Measurements from ENCODE around the gene CELF6. TPM values are rescaled to one million over a fixed set of nuclear protein-coding genes. Genes with fewer than 3 reads are reported as not detected.
A peak's percentile ranks its signal among the peaks of the same experiment; 100 is the strongest.

The CELF6 gene
- total and polyA plus RNA-seq, 2 experiments from 2014 or later: 0.14 TPM; not detected in 1

DNA sequence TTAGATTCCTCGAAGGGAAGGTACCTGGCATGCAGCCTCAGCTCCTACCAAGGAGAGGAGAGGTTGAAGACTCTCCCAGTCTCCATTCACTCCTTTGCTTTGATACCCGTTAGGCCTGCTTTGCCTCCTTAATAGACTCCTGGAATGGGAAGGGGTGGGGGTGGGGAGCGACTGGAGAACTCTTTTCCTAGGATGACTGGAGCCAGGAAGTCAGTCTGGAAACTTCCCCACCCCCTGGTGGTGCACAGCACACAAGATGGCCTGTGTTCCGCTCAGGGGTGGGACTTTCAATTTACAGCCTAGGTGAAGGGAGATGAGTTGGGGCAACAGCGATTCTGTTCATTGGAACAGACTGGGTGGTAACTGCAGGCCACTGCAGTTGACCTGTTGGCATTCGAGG, 21.4 kb upstream of the CELF6 start:
- Histone ChIP-seq H3K79me2 (replicated peaks; ENCODE audit: insufficient read depth) (no peaks in the 10 kb centered on the region), H2AFZ (no peak overlapping the region), H3F3A (replicated peaks; ENCODE audit: low read depth) (no peaks in the 10 kb centered on the region), H4K20me1 (replicated peaks; ENCODE audit: insufficient read depth) (no peaks in the 10 kb centered on the region), H3K9me2 (ENCODE audit: insufficient read depth) (no peaks in the 10 kb centered on the region), H3K36me3 (ENCODE audit: insufficient read depth) (no peaks in the 10 kb centered on the region; the same call in 1 of the 2 replicates), H3K4me2 (no peak overlapping the region), H3K4me1 (ENCODE audit: insufficient read depth) (peaks cover 4% of the 10 kb centered on the region; the same call in 1 of the 2 replicates), H3K4me3 (no peak overlapping the region), H3K27me3 (ENCODE audit: insufficient read depth) (no peaks in the 10 kb centered on the region), H3K27ac (ENCODE audit: low read depth) (no peak overlapping the region)
- Mint-ChIP-seq H3K9me3 (no peaks in the 10 kb centered on the region), H3K27me3 (ENCODE audit: insufficient read depth, low read depth, poor library complexity) (peaks cover 4% of the 10 kb centered on the region), H3K36me3 (ENCODE audit: low read depth) (peaks cover 6% of the 10 kb centered on the region; the same call in 2 of the 3 replicates), H3K4me3 (no peak overlapping the region), H3K27ac (peak overlapping the region; percentile 66), H3K4me1 (peaks cover 10% of the 10 kb centered on the region; the same call in 2 of the 3 replicates)
- DNase-seq (ENCODE audit: low spot score) (peak; percentile 93), ATAC-seq (peak; percentile 92)
- TF ChIP-seq, protein P1, sequence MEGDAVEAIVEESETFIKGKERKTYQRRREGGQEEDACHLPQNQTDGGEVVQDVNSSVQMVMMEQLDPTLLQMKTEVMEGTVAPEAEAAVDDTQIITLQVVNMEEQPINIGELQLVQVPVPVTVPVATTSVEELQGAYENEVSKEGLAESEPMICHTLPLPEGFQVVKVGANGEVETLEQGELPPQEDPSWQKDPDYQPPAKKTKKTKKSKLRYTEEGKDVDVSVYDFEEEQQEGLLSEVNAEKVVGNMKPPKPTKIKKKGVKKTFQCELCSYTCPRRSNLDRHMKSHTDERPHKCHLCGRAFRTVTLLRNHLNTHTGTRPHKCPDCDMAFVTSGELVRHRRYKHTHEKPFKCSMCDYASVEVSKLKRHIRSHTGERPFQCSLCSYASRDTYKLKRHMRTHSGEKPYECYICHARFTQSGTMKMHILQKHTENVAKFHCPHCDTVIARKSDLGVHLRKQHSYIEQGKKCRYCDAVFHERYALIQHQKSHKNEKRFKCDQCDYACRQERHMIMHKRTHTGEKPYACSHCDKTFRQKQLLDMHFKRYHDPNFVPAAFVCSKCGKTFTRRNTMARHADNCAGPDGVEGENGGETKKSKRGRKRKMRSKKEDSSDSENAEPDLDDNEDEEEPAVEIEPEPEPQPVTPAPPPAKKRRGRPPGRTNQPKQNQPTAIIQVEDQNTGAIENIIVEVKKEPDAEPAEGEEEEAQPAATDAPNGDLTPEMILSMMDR (conservative IDR thresholded peaks at IDR 0.05; ENCODE audit: low read depth in 2 of 2): peak; percentile 62 to 76
- TF ChIP-seq CREB1 (CRISPR knock-in tag; IDR thresholded peaks at IDR 0.05; ENCODE audit: low read depth): no peak

DNA sequence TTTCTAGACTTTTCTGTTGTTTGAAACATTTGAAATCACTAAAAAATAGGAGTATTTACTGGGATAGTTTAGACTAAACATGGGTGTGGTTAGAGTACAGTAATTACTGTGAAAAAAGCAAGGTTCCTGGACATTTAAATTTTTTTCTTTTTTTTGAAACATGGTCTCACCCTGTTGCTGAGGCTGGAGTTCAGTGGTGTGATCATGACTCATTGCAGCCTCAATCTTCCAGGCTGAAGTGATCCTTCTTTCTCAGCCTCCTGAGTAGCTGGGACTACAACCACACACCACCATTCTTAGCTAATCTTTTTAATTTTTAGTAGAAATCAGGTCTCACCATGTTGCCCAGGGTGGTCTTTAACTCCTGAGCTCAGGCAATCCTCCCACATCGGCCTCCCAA, 20.4 kb upstream of the CELF6 start:
- Mint-ChIP-seq H3K4me3 (no peak overlapping the region), H3K27me3 (ENCODE audit: insufficient read depth, low read depth, poor library complexity) (peaks cover 4% of the 10 kb centered on the region), H3K4me1 (peaks cover 10% of the 10 kb centered on the region; the same call in 2 of the 3 replicates), H3K36me3 (ENCODE audit: low read depth) (peaks cover 2% of the 10 kb centered on the region; the same call in 2 of the 3 replicates), H3K9me3 (no peaks in the 10 kb centered on the region), H3K27ac (no peak overlapping the region)
- Histone ChIP-seq H4K20me1 (replicated peaks; ENCODE audit: insufficient read depth) (no peaks in the 10 kb centered on the region), H3K4me3 (no peak overlapping the region), H3K27ac (ENCODE audit: low read depth) (no peak overlapping the region), H3K9me2 (ENCODE audit: insufficient read depth) (no peaks in the 10 kb centered on the region), H3K36me3 (ENCODE audit: insufficient read depth) (no peaks in the 10 kb centered on the region; the same call in 1 of the 2 replicates), H2AFZ (no peak overlapping the region), H3K4me2 (no peak overlapping the region), H3F3A (replicated peaks; ENCODE audit: low read depth) (no peaks in the 10 kb centered on the region), H3K27me3 (ENCODE audit: insufficient read depth) (no peaks in the 10 kb centered on the region), H3K4me1 (ENCODE audit: insufficient read depth) (peaks cover 4% of the 10 kb centered on the region; the same call in 1 of the 2 replicates), H3K79me2 (replicated peaks; ENCODE audit: insufficient read depth) (no peaks in the 10 kb centered on the region)
- DNase-seq (ENCODE audit: low spot score) (no peak), ATAC-seq (no peak)
- TF ChIP-seq, protein P2, sequence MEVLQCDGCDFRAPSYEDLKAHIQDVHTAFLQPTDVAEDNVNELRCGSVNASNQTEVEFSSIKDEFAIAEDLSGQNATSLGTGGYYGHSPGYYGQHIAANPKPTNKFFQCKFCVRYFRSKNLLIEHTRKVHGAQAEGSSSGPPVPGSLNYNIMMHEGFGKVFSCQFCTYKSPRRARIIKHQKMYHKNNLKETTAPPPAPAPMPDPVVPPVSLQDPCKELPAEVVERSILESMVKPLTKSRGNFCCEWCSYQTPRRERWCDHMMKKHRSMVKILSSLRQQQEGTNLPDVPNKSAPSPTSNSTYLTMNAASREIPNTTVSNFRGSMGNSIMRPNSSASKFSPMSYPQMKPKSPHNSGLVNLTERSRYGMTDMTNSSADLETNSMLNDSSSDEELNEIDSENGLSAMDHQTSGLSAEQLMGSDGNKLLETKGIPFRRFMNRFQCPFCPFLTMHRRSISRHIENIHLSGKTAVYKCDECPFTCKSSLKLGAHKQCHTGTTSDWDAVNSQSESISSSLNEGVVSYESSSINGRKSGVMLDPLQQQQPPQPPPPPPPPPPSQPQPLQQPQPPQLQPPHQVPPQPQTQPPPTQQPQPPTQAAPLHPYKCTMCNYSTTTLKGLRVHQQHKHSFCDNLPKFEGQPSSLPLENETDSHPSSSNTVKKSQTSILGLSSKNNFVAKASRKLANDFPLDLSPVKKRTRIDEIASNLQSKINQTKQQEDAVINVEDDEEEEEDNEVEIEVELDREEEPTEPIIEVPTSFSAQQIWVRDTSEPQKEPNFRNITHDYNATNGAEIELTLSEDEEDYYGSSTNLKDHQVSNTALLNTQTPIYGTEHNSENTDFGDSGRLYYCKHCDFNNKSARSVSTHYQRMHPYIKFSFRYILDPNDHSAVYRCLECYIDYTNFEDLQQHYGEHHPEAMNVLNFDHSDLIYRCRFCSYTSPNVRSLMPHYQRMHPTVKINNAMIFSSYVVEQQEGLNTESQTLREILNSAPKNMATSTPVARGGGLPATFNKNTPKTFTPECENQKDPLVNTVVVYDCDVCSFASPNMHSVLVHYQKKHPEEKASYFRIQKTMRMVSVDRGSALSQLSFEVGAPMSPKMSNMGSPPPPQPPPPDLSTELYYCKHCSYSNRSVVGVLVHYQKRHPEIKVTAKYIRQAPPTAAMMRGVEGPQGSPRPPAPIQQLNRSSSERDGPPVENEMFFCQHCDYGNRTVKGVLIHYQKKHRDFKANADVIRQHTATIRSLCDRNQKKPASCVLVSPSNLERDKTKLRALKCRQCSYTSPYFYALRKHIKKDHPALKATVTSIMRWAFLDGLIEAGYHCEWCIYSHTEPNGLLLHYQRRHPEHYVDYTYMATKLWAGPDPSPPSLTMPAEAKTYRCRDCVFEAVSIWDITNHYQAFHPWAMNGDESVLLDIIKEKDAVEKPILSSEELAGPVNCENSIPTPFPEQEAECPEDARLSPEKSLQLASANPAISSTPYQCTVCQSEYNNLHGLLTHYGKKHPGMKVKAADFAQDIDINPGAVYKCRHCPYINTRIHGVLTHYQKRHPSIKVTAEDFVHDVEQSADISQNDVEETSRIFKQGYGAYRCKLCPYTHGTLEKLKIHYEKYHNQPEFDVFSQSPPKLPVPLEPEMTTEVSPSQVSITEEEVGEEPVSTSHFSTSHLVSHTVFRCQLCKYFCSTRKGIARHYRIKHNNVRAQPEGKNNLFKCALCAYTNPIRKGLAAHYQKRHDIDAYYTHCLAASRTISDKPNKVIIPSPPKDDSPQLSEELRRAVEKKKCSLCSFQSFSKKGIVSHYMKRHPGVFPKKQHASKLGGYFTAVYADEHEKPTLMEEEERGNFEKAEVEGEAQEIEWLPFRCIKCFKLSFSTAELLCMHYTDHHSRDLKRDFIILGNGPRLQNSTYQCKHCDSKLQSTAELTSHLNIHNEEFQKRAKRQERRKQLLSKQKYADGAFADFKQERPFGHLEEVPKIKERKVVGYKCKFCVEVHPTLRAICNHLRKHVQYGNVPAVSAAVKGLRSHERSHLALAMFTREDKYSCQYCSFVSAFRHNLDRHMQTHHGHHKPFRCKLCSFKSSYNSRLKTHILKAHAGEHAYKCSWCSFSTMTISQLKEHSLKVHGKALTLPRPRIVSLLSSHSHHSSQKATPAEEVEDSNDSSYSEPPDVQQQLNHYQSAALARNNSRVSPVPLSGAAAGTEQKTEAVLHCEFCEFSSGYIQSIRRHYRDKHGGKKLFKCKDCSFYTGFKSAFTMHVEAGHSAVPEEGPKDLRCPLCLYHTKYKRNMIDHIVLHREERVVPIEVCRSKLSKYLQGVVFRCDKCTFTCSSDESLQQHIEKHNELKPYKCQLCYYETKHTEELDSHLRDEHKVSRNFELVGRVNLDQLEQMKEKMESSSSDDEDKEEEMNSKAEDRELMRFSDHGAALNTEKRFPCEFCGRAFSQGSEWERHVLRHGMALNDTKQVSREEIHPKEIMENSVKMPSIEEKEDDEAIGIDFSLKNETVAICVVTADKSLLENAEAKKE (CRISPR knock-in tag; IDR thresholded peaks at IDR 0.05): no peak
- TF ChIP-seq EZH2 (IDR thresholded peaks at IDR 0.05; ENCODE audit: low read depth, unreplicated experiment) (no peak), ZNF331 (CRISPR knock-in tag; IDR thresholded peaks at IDR 0.05; ENCODE audit: low read depth) (no peak), CREB1 (CRISPR knock-in tag; IDR thresholded peaks at IDR 0.05; ENCODE audit: low read depth) (no peak), POLR2AphosphoS5 (IDR thresholded peaks at IDR 0.05; ENCODE audit: low read depth) (no peak), STAT1 (IDR thresholded peaks at IDR 0.05; ENCODE audit: unreplicated experiment) (no peak), ZNF114 (CRISPR knock-in tag; IDR thresholded peaks at IDR 0.05) (no peak), EZH2phosphoT487 (IDR thresholded peaks at IDR 0.05; ENCODE audit: unreplicated experiment) (no peak)
- TF ChIP-seq, protein P3, sequence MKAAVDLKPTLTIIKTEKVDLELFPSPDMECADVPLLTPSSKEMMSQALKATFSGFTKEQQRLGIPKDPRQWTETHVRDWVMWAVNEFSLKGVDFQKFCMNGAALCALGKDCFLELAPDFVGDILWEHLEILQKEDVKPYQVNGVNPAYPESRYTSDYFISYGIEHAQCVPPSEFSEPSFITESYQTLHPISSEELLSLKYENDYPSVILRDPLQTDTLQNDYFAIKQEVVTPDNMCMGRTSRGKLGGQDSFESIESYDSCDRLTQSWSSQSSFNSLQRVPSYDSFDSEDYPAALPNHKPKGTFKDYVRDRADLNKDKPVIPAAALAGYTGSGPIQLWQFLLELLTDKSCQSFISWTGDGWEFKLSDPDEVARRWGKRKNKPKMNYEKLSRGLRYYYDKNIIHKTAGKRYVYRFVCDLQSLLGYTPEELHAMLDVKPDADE (IDR thresholded peaks at IDR 0.05): no peak
- TF ChIP-seq, protein P1 (conservative IDR thresholded peaks at IDR 0.05; ENCODE audit: low read depth in 2 of 2): no peak
